WERI-Rb-1 (cell line): ENCODE results near the gene SBF1.

Experiments
- DNase-seq: peaks from one replicate; pipeline ENCODE4 v3.0.0-alpha.2; 2020
- H3K27ac ChIP-seq: fragments of 250-450 bp; sonication (Bioruptor Pico); 2 replicates; pipeline ENCODE4 v1.5.1; 2020; ENCODE audit warnings: mild to moderate bottlenecking, moderate library complexity
- H3K27me3 ChIP-seq: fragments of 250-450 bp; sonication (Bioruptor Pico); 2 replicates; pipeline ENCODE4 v1.5.1; 2021; ENCODE audit warnings: mild to moderate bottlenecking, low read depth, moderate library complexity; ENCODE audit not compliant: insufficient read depth, severe bottlenecking
- H3K36me3 ChIP-seq: fragments of 250-450 bp; sonication (Bioruptor Pico); 2 replicates; pipeline ENCODE4 v1.5.1; 2020; ENCODE audit warnings: mild to moderate bottlenecking, moderate library complexity
- H3K4me3 ChIP-seq: 2 replicates; pipeline ENCODE4 v1.5.1; 2011; ENCODE audit warnings: low read depth, mild to moderate bottlenecking, control low read depth, low read length
- H3K9me3 ChIP-seq: fragments of 250-450 bp; sonication (Bioruptor Pico); 2 replicates; pipeline ENCODE4 v1.5.1; 2021; ENCODE audit warnings: mild to moderate bottlenecking, moderate library complexity; ENCODE audit not compliant: severe bottlenecking
- TF ChIP-seq, protein P1 (sequence below): IDR thresholded peaks from 2 replicates; pipeline ENCODE4 v1.5.1; 2011; ENCODE audit warnings: low read depth, mild to moderate bottlenecking, control low read depth, inconsistent platforms, low read length

The SBF1 gene

DNA sequence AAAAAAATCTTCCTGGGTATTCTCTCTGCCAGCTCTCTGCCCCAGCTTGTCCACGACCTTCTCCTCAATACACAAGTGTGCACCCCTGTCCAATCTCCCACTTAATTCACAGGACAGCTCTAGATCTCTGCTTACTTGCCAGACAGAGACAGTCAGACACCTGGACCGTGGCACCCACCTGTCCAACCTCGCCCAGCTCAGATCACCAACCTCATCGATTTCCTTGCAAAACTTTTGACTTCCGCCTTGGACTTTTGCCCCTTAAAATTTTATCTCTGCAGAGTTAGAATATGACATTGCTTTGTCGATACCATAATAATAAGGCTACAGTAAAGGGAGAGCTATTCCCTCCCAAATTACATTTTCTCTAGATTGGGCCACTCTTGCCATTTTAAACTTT, 22.3 kb upstream of the SBF1 start:
- no peak overlapping the region for H3K4me3 ChIP-seq
- no peaks in the 10 kb centered on the region for H3K27me3 ChIP-seq
- no peaks in the 10 kb centered on the region for H3K9me3 ChIP-seq
- H3K27ac ChIP-seq, result no peak overlapping the region
- TF ChIP-seq, protein P1, sequence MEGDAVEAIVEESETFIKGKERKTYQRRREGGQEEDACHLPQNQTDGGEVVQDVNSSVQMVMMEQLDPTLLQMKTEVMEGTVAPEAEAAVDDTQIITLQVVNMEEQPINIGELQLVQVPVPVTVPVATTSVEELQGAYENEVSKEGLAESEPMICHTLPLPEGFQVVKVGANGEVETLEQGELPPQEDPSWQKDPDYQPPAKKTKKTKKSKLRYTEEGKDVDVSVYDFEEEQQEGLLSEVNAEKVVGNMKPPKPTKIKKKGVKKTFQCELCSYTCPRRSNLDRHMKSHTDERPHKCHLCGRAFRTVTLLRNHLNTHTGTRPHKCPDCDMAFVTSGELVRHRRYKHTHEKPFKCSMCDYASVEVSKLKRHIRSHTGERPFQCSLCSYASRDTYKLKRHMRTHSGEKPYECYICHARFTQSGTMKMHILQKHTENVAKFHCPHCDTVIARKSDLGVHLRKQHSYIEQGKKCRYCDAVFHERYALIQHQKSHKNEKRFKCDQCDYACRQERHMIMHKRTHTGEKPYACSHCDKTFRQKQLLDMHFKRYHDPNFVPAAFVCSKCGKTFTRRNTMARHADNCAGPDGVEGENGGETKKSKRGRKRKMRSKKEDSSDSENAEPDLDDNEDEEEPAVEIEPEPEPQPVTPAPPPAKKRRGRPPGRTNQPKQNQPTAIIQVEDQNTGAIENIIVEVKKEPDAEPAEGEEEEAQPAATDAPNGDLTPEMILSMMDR, result no peak
- H3K36me3 ChIP-seq, result 0 out of 2 replicates have a peak, but pooled peaks cover 2% of the 10 kb centered on the region
- no peak for DNase-seq

- Histone ChIP-seq H3K27me3 (no peaks in the 10 kb centered on the region), H3K4me3 (no peak overlapping the region), H3K9me3 (no peaks in the 10 kb centered on the region), H3K36me3 (no peaks in the 10 kb centered on the region), H3K27ac (no peak overlapping the region)
- TF ChIP-seq, protein P1, result no peak
- DNase-seq, result no peak
Observed at GRCh38 chr22:50490531-50491308, 15.9 kb upstream of the SBF1 start.

DNA sequence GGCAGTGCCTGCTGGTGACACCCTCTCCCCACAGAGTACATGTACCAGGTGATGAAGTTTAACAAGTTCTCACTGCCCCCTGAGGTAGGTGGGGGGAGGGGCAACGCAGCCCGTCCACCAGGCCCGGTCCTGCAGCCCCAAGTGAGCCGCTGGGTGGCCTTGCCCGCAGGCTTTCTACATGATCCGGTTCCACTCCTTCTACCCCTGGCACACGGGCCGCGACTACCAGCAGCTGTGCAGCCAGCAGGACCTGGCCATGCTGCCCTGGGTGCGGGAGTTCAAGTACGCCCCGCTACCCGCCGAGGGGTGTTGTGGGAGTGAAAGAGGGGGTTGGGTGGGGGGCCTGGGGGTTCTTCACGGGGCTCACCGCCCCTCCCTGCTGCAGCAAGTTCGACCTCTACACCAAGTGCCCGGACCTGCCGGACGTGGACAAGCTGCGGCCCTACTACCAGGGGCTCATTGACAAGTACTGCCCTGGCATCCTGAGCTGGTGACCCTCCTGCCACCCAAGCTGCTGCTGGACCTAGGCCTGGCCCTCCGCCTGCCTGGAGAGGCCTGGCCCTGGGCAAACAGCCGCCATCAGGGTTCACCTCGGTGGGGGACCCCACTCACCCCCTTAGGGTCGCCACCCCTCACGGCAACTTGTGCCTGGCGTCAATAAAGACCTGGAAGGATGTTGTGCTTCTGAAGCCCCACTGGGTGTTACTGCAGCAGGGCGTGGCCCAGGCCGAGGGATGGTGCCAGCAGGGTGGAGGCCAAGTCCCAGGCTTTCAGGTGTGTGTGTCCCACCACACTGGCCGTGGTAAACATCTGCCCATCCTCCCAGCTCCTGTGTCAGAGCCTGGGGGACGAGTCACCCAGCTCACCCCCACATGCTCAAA, 14.8 kb upstream of the SBF1 start:
- Histone ChIP-seq H3K27ac (no peak overlapping the region), H3K36me3 (no peaks in the 10 kb centered on the region), H3K9me3 (no peaks in the 10 kb centered on the region), H3K27me3 (no peaks in the 10 kb centered on the region), H3K4me3 (no peak overlapping the region)
- TF ChIP-seq, protein P1, result no peak
- DNase-seq, result no peak

DNA sequence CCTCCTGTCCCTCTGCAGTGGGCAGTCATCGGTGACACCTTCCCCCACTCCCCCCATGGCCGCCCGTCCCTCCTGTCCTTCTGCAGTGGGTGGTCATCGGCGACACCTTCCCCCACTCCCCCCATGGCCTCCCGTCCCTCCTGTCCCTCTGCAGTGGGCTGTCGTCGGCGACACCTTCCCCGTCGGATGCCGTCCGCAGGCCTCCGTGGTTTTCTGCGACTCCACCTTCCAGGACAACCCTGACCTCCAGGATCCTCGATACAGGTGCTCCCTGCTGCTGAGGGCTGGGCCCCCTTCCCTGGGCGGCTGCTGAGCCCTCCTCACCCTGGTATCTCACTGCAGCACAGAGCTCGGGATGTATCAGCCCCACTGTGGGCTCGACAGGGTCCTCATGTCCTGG, 14.1 kb upstream of the SBF1 start:
- no peak for DNase-seq
- no peak overlapping the region for H3K27ac ChIP-seq
- H3K9me3 ChIP-seq, result no peaks in the 10 kb centered on the region
- no peaks in the 10 kb centered on the region for H3K36me3 ChIP-seq
- H3K27me3 ChIP-seq, result no peaks in the 10 kb centered on the region
- TF ChIP-seq, protein P1, result no peak
- no peak overlapping the region for H3K4me3 ChIP-seq

GRCh38 chr22:50488006-50488677, 13.3 kb upstream of the SBF1 start:
- Histone ChIP-seq H3K27me3 (no peaks in the 10 kb centered on the region), H3K9me3 (no peaks in the 10 kb centered on the region), H3K27ac (no peak overlapping the region), H3K4me3 (no peak overlapping the region), H3K36me3 (no peaks in the 10 kb centered on the region)
- TF ChIP-seq, protein P1, result no peak
- DNase-seq, result no peak
